Stimulated activated effector memory CD8-positive, alpha-beta T cell treated with anti-CD3 and anti-CD28 coated beads, Interleukin-12 subunit alpha, Interleukin-12 subunit beta, amount 100 ng/mL, for 72 hours (primary cell): Measurements from ENCODE around the gene CXCL14.

Experiments
- ATAC-seq: fragments of 150-1000 bp; cut with Tn5 transposase; 2 replicates; pipeline ENCODE4 v1.10.0; 2021
- DNase-seq, 2 donors: peaks; one replicate each; pipeline ENCODE4 v3.0.0; 2021 to 2022; ENCODE audit warnings: low spot score in 2 of 2
- H3K27ac Mint-ChIP-seq: one replicate; pipeline ENCODE4 v1.8.0; 2022; ENCODE audit warnings: mild to moderate bottlenecking, mixed read lengths
- H3K36me3 Mint-ChIP-seq: one replicate; pipeline ENCODE4 v1.8.0; 2022; ENCODE audit warnings: mild to moderate bottlenecking, mixed read lengths
- H3K4me1 Mint-ChIP-seq: one replicate; pipeline ENCODE4 v1.8.0; 2022; ENCODE audit warnings: mixed read lengths
- H3K4me3 Mint-ChIP-seq: one replicate; pipeline ENCODE4 v1.8.0; 2022; ENCODE audit warnings: mild to moderate bottlenecking, mixed read lengths
- H3K9me3 Mint-ChIP-seq: one replicate; pipeline ENCODE4 v1.8.0; 2022; ENCODE audit warnings: mixed read lengths

CXCL14 gene

DNA sequence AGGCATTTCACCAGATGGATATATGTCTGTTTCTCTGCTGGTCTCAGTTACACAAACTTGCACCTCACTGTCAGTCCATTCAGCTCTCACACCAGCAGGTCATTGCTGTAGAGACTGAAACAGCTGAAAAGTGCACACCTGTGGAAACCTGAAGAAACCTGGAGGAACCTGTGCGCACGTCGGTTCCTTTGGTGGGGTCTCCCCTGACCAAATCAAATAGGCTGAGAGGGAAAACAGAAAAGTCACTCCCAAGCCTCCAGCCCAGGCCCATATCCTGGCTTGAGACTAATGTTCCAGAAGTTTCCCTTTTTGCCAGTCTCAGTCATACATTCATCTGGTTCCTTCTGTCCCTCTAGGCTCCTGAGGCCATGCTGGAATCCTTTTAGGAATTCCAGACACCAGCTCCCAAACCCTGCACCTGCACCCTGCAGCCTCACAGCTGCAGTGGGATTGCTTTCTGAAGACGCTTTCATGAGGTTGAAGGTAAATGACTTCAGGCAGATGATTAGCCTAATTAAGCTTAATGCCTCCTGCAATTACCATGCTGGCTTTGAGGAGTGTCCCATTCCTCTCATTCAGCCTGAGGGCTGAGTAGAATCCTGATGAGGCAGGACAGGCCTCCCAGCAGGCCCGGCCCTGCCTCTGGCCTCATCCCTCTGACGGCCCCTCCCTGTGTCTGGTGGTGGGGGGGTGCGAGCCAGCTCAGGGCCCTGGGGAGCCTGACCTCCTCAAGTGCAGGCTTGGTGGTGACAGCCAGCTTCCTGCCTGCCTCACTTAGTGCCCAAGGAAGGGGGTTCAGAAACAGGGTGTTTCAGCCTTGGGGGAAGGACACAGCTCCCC is 24.3 kb upstream of the CXCL14 start:
- no peaks in the 10 kb centered on the region for H3K9me3 Mint-ChIP-seq
- no peak overlapping the region for H3K27ac Mint-ChIP-seq
- DNase-seq (peak in 1 of 2 donors; percentile 18), ATAC-seq (no peak)
- H3K36me3 Mint-ChIP-seq, result no peaks in the 10 kb centered on the region
- H3K4me3 Mint-ChIP-seq, result no peak overlapping the region
- H3K4me1 Mint-ChIP-seq, result no peaks in the 10 kb centered on the region

DNA sequence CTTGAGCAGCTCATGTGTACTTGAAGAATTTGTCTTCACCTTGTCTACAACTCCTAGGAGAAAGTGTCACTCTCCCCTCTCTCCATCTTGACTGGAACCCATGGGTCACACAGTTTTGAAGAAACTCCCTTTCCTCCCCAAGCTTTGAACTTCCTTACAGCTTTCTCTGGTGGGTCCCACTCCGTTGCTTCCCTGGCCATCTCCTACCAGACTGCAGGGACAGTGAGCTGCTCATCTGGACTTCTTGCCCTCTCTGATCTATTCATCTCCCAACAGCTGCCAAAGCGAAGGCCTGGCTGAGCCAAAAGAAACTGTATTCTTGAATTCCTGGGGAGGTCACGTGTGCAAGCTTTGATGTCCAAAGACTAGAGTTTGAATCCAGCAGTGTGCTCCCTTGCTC is 22.7 kb upstream of the CXCL14 start:
- Mint-ChIP-seq H3K4me3 (no peak overlapping the region), H3K27ac (no peak overlapping the region), H3K36me3 (no peaks in the 10 kb centered on the region), H3K9me3 (no peaks in the 10 kb centered on the region), H3K4me1 (no peaks in the 10 kb centered on the region)
- peak in 1 of 2 donors; percentile 8 for DNase-seq
- ATAC-seq, result no peak

DNA sequence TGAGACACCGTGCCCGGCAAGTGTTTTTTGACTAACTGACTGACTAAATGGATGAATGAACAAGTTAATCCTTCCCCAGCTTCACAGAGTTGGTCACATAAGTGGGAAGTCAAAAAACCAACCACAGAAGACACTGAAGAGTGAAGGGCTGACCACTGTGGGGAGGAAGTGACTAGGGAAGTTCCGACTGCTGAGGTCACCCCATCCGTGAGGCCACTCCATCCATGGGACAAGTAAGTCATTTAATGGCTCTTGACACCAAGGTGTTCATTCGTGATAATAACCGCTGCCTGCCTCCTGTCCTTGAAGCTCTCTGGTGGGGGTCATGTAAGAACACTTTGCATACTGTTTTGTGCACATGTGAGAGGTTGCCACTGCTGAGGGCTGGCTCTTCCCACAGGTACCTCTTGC is 22.2 kb upstream of the CXCL14 start:
- peak in 1 of 2 donors; percentile 23 for DNase-seq
- Mint-ChIP-seq H3K36me3 (no peaks in the 10 kb centered on the region), H3K4me1 (no peaks in the 10 kb centered on the region), H3K4me3 (no peak overlapping the region), H3K27ac (no peak overlapping the region), H3K9me3 (no peaks in the 10 kb centered on the region)
- ATAC-seq, result no peak

DNA sequence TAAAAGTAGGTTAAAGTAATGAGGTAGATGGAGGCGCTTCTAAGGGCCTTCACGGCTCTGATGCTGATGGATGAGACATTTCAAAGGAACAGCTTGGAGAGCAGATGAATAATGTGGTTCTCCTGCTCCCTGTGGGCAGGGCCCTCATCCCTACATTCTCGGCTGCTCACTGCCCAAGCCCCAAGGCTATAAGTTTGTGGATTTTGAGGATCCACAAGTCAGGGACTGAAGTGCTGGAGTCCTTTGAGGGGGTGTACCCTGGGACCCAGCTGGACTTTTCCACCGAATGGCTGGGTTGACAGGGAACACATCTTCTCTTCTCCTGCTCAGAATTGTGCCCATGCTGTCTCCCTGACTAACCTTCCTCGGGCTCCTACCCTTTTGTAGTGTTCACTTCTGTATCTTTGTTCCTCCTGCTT is 21.4 kb upstream of the CXCL14 start:
- ATAC-seq, result no peak
- Mint-ChIP-seq H3K27ac (no peak overlapping the region), H3K9me3 (no peaks in the 10 kb centered on the region), H3K4me3 (no peak overlapping the region), H3K36me3 (no peaks in the 10 kb centered on the region), H3K4me1 (no peaks in the 10 kb centered on the region)
- peak in 1 of 2 donors; percentile 36 for DNase-seq

DNA sequence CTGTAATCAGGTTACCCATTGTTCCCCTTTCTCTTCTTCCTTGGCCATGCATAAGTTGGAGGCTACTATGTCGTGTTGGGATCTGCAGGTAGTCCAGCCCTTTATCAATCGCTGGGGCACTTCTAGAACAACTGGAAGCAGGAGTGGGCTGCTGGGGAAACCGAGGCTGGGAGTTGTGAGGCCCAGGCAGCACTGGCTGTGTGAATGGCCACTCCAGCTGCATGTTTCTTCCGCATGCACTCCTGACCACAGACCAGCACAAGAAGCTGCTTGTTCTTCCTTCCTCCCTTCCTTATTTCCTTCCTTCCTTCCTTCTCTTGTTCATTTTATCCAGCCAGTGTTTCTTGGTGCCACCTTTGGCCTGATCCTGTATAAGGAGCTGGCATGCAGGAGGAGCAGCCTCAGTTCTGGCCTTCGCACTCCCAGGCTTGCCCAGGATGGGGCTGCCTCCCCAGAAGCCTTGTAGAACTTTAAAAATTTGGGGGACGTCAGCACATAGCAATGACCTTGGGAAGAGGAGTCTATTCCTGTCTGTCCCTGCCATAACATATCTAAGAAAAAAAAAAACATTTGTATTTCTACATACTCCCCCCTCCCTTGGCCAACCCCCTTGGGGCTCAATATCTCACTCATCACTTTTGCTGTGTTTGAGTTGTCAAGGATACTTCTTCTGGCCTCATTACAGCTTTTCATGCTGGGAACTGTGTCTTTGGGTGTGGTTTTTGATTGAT is 20.8 kb upstream of the CXCL14 start:
- Mint-ChIP-seq H3K36me3 (no peaks in the 10 kb centered on the region), H3K27ac (no peak overlapping the region), H3K4me3 (no peak overlapping the region), H3K4me1 (no peaks in the 10 kb centered on the region), H3K9me3 (no peaks in the 10 kb centered on the region)
- ATAC-seq (no peak), DNase-seq (peak in 1 of 2 donors; percentile 20)

DNA sequence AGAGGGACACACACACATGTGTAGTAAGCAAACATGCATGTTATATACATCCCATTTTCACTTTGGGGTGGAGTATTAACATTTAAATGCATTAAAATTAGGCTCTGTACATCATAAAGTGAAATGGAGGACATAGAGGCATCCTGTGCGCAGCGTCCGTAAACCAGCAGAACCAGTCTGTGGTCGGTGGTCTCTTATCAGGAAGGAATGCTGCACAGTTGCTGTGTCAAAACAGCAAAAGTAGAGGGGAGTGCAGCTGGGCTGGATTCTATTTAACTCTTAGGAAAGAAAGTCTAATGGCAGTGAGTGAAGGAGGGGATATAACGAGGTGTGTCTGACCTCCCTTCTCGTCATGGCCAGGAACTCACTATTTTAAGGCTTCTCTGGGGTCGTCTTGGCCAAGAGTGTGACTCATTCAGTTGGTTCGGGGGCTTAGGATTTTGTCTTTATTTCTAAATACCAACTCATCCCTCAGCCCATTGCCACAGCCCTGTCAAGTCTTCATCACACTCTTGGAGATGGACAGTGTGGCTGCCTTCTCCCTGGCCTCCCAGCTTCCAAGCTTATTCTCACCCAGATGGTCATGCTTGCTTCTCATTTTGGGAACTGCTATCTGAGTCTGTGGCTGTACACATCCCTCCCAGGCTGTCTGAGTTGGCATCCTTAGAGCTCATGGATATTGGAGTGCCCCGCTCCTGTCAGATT is 20.1 kb upstream of the CXCL14 start:
- no peaks in the 10 kb centered on the region for H3K9me3 Mint-ChIP-seq
- no peak for ATAC-seq
- H3K4me3 Mint-ChIP-seq, result no peak overlapping the region
- H3K27ac Mint-ChIP-seq, result no peak overlapping the region
- no peaks in the 10 kb centered on the region for H3K36me3 Mint-ChIP-seq
- no peak for DNase-seq
- H3K4me1 Mint-ChIP-seq, result no peaks in the 10 kb centered on the region

DNA sequence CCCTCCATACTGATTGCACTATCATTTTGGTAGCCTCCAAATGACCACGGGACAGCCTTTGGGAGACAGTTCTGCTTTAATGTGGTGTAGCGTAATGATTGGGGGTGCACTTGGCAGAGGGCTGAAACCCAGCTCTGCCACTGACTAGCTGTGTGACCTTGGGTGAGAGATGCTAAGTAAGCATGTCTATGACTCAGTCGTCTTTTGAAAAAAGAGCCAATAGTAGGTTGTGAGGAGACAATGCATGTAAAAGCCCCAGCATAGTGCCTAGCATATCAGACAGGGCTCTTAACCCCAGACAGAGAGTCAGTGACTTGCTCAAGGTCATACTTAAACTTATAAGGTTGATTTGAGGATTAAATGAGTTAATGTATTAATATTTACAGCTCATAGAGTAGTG is 18.0 kb upstream of the CXCL14 start:
- H3K9me3 Mint-ChIP-seq, result no peaks in the 10 kb centered on the region
- no peaks in the 10 kb centered on the region for H3K4me1 Mint-ChIP-seq
- ATAC-seq, result no peak
- no peak overlapping the region for H3K4me3 Mint-ChIP-seq
- no peaks in the 10 kb centered on the region for H3K36me3 Mint-ChIP-seq
- no peak for DNase-seq
- H3K27ac Mint-ChIP-seq, result no peak overlapping the region

DNA sequence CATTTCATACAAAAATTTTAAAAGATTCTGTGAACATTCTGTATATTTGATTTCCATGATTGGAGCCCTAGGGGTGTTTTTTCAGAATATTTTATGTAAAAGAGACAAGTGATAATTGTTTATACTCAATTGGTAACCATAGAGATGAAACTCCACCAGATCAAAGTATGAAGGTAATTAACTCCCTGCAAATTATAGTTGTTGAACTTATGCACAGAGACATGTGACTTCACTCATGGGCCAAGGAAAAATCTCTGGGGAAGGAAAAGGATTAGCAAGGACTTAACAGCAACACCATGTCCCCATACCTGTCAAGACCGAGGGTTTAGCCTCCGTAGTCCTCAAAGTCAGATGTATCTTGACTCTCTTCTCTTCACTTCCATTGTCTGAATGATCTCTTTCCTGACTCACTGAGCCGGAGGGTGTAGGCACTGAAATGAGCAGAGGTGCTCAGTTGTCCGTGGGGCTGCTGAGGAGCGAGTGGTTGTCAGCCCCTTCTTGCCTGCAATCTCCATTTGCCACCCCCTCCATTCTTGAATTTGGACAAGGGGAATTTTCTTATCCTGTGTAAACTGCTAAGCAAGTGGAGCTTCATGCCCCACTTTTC is 17.5 kb upstream of the CXCL14 start:
- no peak overlapping the region for H3K4me3 Mint-ChIP-seq
- H3K9me3 Mint-ChIP-seq, result no peaks in the 10 kb centered on the region
- H3K36me3 Mint-ChIP-seq, result no peaks in the 10 kb centered on the region
- no peaks in the 10 kb centered on the region for H3K4me1 Mint-ChIP-seq
- no peak overlapping the region for H3K27ac Mint-ChIP-seq
- ATAC-seq, result no peak
- DNase-seq, result no peak

DNA sequence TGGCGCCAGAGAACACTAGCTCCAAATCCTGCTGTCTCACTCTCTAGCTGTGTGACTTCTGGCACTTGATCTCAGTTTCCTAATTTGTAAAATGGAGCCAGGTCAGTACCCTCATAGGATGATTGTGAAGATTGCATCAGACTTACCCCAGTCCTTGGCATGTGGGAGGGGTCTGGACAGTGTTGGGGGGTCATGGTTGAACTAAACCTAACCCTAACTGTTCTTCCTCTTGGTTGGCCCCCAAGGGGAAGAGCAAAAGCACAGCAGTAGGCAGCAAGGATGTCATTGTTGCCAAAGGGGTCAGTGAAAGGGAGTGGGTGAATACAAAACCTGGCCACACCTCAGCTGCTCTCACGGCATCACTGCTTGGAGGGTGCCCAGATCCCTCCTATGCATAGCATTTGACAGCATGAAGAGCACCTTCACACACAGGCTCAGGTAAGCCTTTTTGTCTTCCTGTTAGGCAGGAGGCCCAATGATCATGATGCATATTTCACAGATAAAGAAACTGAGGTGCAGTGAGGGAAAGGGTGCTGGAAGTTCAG is 15.7 kb upstream of the CXCL14 start:
- no peaks in the 10 kb centered on the region for H3K4me1 Mint-ChIP-seq
- H3K27ac Mint-ChIP-seq, result no peak overlapping the region
- ATAC-seq (no peak), DNase-seq (no peak)
- no peak overlapping the region for H3K4me3 Mint-ChIP-seq
- H3K9me3 Mint-ChIP-seq, result no peaks in the 10 kb centered on the region
- no peaks in the 10 kb centered on the region for H3K36me3 Mint-ChIP-seq

DNA sequence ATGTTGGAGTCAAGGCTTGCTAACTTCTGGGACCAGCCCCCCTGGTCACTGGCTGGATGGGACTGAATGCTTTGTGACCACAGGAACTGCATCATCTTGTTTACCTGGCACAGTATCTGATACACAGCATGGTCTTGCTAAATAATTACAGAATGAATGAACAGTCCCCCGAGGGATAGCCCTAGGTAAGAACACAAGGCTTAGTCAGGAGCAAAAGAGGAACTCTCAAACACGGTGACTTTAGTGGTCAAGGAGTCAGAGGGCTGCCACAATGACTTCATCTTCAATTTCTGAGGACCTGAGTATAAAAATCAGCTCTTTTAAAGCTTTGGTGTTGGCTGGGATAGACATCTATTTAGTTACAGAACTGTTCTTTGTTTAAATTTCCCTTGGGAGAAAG is 15.1 kb upstream of the CXCL14 start:
- no peaks in the 10 kb centered on the region for H3K9me3 Mint-ChIP-seq
- no peak for DNase-seq
- H3K27ac Mint-ChIP-seq, result no peak overlapping the region
- H3K36me3 Mint-ChIP-seq, result no peaks in the 10 kb centered on the region
- no peak for ATAC-seq
- no peak overlapping the region for H3K4me3 Mint-ChIP-seq
- no peaks in the 10 kb centered on the region for H3K4me1 Mint-ChIP-seq

DNA sequence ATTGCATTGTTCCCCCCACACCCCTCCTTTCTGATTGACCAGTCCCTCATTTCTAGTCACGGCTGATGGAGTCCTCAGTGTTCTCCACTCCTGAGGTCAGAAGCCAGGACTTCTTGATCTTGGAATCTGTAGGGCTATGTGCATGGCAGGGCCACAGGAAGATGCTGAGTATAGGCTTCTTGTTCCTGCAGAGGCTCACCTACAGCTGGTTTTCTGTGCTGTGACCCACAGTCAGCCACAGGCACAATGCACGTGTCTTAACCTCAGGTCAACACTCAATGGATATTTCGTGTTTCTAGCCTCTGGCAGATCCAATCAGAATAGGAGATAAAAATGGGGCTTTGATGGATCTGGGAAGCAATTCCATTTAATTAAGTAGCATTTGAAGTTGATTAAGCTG is 14.3 kb upstream of the CXCL14 start:
- no peak overlapping the region for H3K4me3 Mint-ChIP-seq
- ATAC-seq (no peak), DNase-seq (no peak)
- no peak overlapping the region for H3K27ac Mint-ChIP-seq
- H3K9me3 Mint-ChIP-seq, result no peaks in the 10 kb centered on the region
- no peaks in the 10 kb centered on the region for H3K36me3 Mint-ChIP-seq
- H3K4me1 Mint-ChIP-seq, result no peaks in the 10 kb centered on the region

DNA sequence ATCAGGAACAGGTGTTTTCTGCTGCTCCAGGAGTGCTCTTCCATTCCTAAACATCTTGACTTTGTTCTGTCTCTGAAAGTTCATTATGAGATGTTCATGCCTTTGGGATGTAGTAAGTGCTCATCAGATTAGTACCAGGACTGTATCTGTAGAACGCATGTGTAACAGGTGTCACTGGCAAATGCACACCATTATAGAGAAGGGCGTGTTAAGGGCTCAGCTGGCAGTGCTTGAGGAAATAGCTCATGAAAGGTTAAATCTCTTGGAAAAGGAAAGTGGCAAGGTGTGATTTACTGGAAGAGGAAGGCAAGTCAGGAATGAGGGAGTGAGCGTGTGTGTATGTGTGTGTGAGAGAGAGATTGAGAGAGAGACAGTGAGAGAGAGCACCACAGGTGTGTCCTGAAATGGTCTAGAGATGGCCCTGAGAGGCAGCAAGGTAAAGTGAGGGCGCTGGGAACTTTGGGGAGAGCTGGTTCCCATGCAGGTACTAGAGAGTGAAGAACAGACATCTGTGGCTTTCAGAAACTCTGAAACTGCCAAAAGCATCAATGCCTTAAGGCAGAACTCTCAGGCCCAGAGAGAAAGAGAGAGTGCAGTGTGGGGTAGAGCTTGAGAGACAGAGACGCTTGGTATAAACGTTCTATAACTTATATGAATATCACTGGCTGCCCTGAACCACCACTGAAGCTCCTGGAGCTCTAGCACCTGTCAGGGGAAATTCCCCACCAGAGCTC is 13.7 kb upstream of the CXCL14 start:
- Mint-ChIP-seq H3K4me1 (no peaks in the 10 kb centered on the region), H3K9me3 (no peaks in the 10 kb centered on the region), H3K4me3 (no peak overlapping the region), H3K36me3 (no peaks in the 10 kb centered on the region), H3K27ac (no peak overlapping the region)
- DNase-seq, result no peak
- ATAC-seq, result no peak

DNA sequence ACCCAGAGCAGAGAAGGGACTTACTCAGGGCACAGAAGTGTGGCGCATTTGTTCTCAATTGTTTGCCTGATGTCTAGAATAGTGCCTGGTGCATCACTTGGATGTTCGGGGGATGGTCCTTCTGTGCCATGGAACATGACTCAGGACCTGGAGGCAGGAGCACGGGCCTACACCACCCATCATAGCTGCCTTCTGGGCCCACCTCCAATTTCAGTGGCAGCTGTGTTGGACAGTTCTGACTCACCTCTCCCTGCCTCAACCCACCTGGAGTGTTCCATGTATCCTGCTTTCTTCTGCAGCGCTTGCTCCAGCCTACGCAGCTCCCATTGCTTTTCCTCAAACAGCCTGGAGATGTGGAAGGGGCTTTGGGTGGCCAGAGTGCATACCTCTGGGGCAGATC is 12.5 kb upstream of the CXCL14 start:
- no peak overlapping the region for H3K27ac Mint-ChIP-seq
- no peak for ATAC-seq
- H3K4me1 Mint-ChIP-seq, result no peaks in the 10 kb centered on the region
- DNase-seq, result no peak
- H3K4me3 Mint-ChIP-seq, result no peak overlapping the region
- H3K9me3 Mint-ChIP-seq, result no peaks in the 10 kb centered on the region
- no peaks in the 10 kb centered on the region for H3K36me3 Mint-ChIP-seq

DNA sequence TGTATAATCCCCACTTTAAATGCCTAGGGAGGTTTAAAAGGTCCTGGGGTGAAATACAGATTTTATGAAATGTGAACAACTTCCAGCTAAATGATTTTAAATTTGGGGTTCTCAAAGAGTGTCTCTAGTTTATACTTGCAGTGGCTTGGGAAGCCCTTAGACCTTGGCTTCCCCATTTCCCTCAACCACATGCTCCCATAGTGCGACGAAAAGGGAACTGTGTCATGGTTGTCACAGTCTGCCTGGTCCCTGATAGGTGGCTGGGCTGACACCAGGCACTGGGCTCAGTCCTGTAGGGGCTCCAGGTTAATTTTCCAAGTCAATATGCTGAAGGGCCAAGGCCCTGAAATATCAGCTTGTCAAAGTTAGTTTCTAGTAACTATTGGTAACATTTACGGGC is 10.4 kb upstream of the CXCL14 start:
- Mint-ChIP-seq H3K27ac (no peak overlapping the region), H3K36me3 (no peaks in the 10 kb centered on the region), H3K9me3 (no peaks in the 10 kb centered on the region), H3K4me1 (no peaks in the 10 kb centered on the region), H3K4me3 (no peak overlapping the region)
- ATAC-seq, result no peak
- no peak for DNase-seq
